Subcutaneous abdominal adipose tissue (tissue), 5 donors: ENCODE results near the gene FBXO31.

ENCODE experiments used
- H3K27ac ChIP-seq: one replicate; pipeline ENCODE4 v1.7.0; 2013; ENCODE audit warnings: low read depth, mild to moderate bottlenecking, inconsistent platforms, low read length, moderate library complexity
- H3K27me3 ChIP-seq, 5 donors: one replicate each; pipeline ENCODE4 v1.7.0; 2013; ENCODE audit warnings: low read length in 5 of 5, inconsistent platforms in 1 of 5; ENCODE audit not compliant: control insufficient read depth in 5 of 5, insufficient read depth in 4 of 5
- H3K36me3 ChIP-seq, 5 donors: one replicate each; pipeline ENCODE4 v1.7.0; 2013; ENCODE audit warnings: low read length in 5 of 5; ENCODE audit not compliant: control insufficient read depth in 5 of 5, insufficient read depth in 5 of 5
- H3K4me1 ChIP-seq, 5 donors: one replicate each; pipeline ENCODE4 v1.7.0; 2013; ENCODE audit warnings: low read length in 5 of 5, mild to moderate bottlenecking in 3 of 5, moderate library complexity in 1 of 5; ENCODE audit not compliant: control insufficient read depth in 5 of 5, insufficient read depth in 5 of 5
- H3K4me3 ChIP-seq, 5 donors: one replicate each; pipeline ENCODE4 v1.7.0; 2013; ENCODE audit warnings: low read length in 5 of 5, low read depth in 1 of 5
- H3K9ac ChIP-seq, 5 donors: one replicate each; pipeline ENCODE4 v1.7.0; 2013; ENCODE audit warnings: low read length in 5 of 5, mild to moderate bottlenecking in 4 of 5, moderate library complexity in 3 of 5
- H3K9me3 ChIP-seq, 5 donors: one replicate each; pipeline ENCODE4 v1.7.0; 2013; ENCODE audit warnings: low read length in 5 of 5; ENCODE audit not compliant: control insufficient read depth in 5 of 5
- donor health status: healthy.
- donor health status: healthy.
- donor health status: healthy.
- donor health status: healthy.
- donor health status: healthy.

FBXO31 gene, protein sequence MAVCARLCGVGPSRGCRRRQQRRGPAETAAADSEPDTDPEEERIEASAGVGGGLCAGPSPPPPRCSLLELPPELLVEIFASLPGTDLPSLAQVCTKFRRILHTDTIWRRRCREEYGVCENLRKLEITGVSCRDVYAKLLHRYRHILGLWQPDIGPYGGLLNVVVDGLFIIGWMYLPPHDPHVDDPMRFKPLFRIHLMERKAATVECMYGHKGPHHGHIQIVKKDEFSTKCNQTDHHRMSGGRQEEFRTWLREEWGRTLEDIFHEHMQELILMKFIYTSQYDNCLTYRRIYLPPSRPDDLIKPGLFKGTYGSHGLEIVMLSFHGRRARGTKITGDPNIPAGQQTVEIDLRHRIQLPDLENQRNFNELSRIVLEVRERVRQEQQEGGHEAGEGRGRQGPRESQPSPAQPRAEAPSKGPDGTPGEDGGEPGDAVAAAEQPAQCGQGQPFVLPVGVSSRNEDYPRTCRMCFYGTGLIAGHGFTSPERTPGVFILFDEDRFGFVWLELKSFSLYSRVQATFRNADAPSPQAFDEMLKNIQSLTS

DNA sequence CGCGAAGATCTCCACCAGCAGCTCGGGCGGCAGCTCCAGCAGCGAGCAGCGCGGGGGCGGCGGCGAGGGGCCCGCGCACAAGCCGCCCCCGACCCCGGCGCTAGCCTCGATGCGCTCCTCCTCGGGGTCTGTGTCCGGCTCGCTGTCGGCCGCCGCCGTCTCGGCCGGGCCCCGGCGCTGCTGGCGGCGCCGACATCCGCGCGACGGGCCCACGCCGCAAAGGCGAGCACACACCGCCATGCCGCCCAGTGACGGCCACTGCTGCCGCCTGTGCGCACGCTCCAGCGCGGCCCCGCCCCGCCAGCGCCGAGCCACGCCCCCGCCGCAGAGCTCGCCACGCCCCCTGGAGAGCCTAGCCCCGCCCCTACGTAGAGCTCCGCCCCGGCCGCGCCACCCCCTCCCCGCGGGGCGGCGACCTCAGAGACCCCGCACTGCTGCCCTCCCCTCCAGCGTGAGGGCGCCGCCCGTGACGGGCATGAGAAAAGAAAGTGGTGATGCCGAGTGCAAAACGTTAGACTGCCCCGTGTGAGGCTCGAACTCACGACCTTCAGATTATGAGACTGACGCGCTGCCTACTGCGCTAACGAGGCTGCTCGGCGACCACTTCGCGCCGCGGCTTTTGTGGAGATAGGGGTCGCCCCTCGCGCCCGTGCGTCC, at the start of gene FBXO31:
FBXO31 (minus strand) TSS at position 272 of the 657 bp plus-strand sequence; CDS start at position 240, 32 bp downstream.
- Histone ChIP-seq H3K27ac (peak within 1 kb of the TSS; percentile 86), H3K9me3 (no peaks in the 10 kb centered on the region), H3K4me3 (peak within 1 kb of the TSS; percentile 74 to 85 (median 79)), H3K9ac (peak within 1 kb of the TSS in 4 of 5 donors; percentile 83 to 88 (median 84)), H3K27me3 (no peaks in the 10 kb centered on the region), H3K4me1 (peaks cover 11 to 61% (median 52%) of the 10 kb centered on the region in 5 donors), H3K36me3 (no peaks in the 10 kb centered on the region)

DNA sequence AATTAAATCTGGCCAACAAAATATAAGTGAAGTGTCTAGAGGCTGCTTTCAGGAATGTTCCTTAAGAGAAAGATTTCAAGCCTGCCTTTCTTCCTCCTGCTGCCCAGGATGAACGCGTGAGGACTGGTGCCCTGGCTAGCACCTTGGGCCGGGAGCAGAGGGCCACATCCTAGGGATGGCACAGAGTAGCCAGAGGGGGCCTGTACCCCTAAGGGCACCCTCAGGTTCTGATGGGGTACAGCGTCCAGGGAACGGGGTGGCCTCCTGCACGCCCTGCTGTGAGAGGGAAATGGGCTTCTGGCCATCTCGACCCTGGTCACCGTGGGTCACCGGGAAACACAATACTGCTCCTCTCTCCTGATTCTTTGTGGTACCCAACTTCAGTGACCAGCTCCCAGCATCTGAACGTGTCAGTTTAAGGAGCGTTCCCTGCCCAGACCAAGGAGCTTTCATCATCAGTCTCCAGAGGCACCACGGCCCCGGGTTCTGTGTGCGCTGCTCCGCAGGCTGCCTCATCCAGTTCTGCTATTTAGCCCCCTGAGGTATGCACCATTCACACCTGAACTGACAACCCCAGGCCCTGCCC, 48.8 kb upstream of the FBXO31 start:
- no peak overlapping the region for H3K9ac ChIP-seq
- no peak overlapping the region for H3K27ac ChIP-seq
- no peak overlapping the region for H3K4me3 ChIP-seq
- H3K36me3 ChIP-seq: peaks cover 2 to 26% (median 16%) of the 10 kb centered on the region in 5 donors
- peaks cover 6 to 24% (median 13%) of the 10 kb centered on the region in 5 donors for H3K4me1 ChIP-seq
- no peaks in the 10 kb centered on the region for H3K27me3 ChIP-seq
- H3K9me3 ChIP-seq: no peaks in the 10 kb centered on the region

DNA sequence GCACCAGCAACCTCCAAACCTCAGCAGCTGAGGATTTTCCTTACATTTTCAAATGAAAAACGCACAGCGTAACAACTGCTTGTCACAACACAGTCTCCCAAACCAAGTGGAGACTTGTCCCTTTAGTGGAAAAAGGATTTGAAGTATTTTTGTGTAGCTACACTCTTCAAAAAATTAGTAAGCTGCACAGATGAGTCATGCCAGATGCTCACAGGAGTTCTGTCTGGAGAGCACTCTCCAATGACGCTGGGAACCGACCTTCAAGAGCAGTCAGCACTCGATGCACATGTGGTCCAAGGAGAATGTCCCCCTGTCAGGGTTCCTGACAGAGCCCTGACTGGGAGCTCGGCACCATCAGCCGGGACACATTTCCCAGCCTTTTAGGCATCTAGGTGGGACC, 48.4 kb upstream of the FBXO31 start:
- Histone ChIP-seq H3K27ac (no peak overlapping the region), H3K27me3 (no peaks in the 10 kb centered on the region), H3K9ac (no peak overlapping the region), H3K36me3 (peaks cover 2 to 26% (median 16%) of the 10 kb centered on the region in 5 donors), H3K4me3 (no peak overlapping the region), H3K9me3 (no peaks in the 10 kb centered on the region), H3K4me1 (peaks cover 6 to 23% (median 13%) of the 10 kb centered on the region in 5 donors)

DNA sequence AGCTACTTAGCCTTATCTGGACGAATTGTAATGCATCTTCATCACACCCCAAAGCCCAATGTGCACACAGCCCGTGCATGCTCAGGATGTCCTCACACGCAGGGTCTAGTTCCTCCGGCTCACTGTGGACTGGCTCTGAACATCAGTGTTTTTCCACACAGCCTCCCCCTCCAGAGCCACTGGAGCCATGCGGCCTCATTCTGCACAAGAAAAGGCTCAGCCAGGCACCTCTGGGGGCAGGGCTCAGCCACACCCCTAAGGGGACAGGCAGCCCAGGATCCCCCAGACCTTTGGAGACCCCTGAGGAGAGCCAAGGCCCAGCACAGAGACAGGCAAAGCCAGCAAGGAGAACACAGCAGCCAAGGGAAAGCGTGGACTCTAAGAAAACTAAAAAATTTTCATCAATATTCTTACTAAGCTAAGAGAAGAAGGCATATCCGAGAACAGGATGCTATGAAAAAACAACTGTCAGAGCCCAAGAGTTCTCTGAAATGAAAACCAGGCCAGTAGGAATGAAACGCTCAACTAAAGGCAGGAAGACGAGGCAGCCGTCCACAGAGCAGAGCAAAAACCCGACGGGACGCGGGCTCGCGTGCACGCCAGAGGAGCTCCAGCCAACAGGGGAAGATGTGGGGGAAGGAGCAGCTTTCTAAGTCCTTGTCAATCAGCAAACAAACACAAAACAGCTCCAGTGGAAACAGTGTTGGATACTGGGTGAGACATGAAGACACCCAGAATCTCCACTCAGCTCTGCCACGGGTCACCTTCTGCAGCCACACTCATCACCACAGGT, 43.0 kb upstream of the FBXO31 start:
- Histone ChIP-seq H3K27ac (no peak overlapping the region), H3K9ac (no peak overlapping the region), H3K9me3 (no peaks in the 10 kb centered on the region), H3K36me3 (peaks cover 2 to 47% (median 35%) of the 10 kb centered on the region in 5 donors), H3K4me1 (no peaks in the 10 kb centered on the region), H3K4me3 (no peak overlapping the region), H3K27me3 (no peaks in the 10 kb centered on the region)

DNA sequence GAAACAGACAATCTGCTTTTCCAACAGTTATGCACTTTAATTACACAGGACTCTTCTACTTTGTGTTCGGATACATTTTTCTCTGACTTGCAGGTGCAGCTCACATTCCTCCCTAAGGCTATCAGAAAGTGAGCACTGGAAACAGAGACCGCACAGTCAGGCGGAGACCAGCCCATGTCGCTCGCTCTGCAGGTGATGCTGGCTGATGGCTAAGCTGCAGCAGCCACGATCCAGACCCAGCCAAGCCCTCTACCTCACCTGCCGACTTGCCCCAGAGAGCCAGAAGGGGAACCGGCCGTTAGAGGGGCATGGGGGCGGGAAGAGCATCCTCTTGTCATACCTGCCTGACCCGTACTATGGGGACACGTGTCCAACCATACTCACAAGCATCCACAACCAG, 42.4 kb upstream of the FBXO31 start:
- H3K9me3 ChIP-seq: no peaks in the 10 kb centered on the region
- H3K4me1 ChIP-seq: no peaks in the 10 kb centered on the region
- no peaks in the 10 kb centered on the region for H3K27me3 ChIP-seq
- no peak overlapping the region for H3K4me3 ChIP-seq
- no peak overlapping the region for H3K27ac ChIP-seq
- H3K9ac ChIP-seq: no peak overlapping the region
- H3K36me3 ChIP-seq: peaks cover 2 to 51% (median 39%) of the 10 kb centered on the region in 5 donors

DNA sequence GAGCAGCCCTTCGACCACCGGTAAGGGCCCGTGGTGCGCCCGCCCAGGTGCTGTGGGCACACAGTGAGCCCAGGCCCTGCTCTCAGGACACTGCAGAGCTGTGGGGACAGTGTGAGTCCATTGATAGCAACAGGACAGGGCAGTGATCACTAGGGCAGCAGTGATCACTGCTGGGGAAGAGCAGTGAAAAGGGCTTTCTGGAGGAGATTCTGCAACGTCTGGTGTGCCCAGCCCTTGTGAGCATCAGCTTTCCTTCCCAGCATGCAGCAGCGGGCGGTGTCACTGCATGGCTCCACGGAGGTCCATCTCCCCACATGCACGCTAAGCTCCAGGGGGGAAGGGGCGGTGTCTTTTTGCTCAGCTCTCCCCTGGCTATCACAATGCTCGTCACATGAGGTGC, 40.7 kb upstream of the FBXO31 start:
- Histone ChIP-seq H3K36me3 (peaks cover 2 to 60% (median 46%) of the 10 kb centered on the region in 5 donors), H3K9ac (no peak overlapping the region)

DNA sequence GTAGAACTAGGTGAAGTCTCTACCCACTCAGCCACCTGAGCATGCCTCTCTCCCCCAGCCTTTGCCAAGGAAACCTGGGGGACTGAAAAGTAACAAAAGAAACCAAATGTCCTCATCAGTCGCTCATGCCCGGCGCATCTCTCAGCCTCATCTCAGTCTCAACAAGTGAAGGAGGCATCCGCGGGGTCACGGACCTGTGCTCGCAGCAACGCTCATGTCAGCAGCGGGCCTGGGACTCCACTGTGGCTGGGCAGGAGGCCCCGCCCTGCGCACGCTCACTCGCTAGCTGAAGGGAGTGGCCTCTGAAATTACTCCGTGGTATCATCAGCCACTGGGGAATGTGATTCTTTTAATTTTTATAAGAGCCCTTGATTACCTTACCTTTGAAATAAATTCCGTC, 39.9 kb upstream of the FBXO31 start:
- H3K4me1 ChIP-seq: no peaks in the 10 kb centered on the region
- H3K36me3 ChIP-seq: peaks cover 2 to 63% (median 44%) of the 10 kb centered on the region in 5 donors
- H3K9me3 ChIP-seq: no peaks in the 10 kb centered on the region
- H3K27me3 ChIP-seq: no peaks in the 10 kb centered on the region
- no peak overlapping the region for H3K4me3 ChIP-seq
- H3K27ac ChIP-seq: no peak overlapping the region
- H3K9ac ChIP-seq: no peak overlapping the region

More for the DNA sequence above, 40.7 kb upstream of the FBXO31 start:
- no peaks in the 10 kb centered on the region for H3K4me1 ChIP-seq
- no peaks in the 10 kb centered on the region for H3K27me3 ChIP-seq
- H3K9me3 ChIP-seq: no peaks in the 10 kb centered on the region
- H3K4me3 ChIP-seq: no peak overlapping the region
- no peak overlapping the region for H3K27ac ChIP-seq

DNA sequence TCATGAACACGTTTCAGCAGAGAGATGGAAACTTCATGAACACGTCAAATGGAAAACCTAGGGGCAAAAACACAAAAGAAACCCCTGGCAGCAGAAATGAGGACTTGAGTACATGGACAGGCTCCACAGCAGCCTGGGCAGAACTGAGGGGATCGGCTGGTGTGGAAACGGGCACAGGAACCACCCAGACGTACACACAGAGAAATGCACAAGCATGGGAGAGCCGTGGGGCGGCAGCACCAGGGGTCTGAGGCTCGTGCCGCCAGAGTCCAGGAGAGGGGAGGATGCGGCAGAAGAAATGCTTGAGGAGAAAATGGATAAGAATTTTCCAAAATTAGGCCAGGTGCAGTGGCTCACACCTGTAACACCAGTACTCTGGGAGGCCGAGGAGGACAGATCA, 38.5 kb upstream of the FBXO31 start:
- Histone ChIP-seq H3K36me3 (peaks cover 0 to 76% (median 56%) of the 10 kb centered on the region in 5 donors), H3K27me3 (no peaks in the 10 kb centered on the region), H3K4me1 (peaks cover 0 to 2% (median 0%) of the 10 kb centered on the region in 5 donors), H3K9ac (no peak overlapping the region), H3K27ac (no peak overlapping the region), H3K9me3 (no peaks in the 10 kb centered on the region), H3K4me3 (no peak overlapping the region)

DNA sequence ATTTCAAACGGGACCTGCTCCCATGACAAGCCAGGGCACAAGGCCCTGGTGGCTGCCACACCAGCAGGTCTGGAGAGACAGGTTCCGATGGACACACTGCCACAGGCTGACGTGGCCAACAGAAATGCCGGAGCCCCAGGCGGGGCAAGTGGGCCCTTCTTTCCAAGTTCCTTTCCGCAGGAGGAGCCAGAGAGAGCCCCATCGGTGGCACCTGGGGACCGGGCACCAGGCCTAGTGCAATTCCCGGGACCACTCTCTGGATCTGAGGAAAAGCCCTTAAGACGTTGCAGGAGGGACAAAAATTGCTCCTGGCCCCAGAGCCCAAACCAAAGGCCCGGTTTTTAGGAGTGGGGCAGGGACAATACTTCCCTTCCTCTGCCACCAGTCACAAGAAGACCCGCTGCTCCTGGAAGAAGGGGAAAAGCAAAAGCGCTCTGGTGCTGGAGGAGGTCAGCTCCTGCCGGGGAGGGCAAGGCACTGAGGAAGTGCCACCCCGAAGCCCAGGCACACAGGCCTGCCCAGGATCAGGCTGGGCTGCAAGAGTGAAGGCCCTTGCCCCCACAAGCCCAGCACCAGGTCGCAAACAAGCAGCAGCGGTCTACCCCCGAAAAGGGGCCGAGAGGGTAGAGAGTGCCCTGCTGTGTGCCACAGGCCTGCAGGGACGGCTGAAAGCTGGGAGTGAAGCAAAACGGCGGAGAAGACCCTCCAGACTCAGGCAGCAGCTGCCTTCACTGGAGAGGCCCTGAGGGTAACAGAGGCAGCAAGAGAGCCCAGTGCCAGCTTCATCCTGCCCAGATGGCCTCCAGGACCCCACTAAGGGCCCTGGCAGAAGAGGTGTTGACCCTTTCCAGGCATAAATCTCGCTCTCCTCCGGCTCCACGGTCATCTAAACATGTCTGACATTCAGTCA, 37.7 kb upstream of the FBXO31 start:
- H3K9me3 ChIP-seq: no peaks in the 10 kb centered on the region
- H3K36me3 ChIP-seq: peaks cover 0 to 78% (median 58%) of the 10 kb centered on the region in 5 donors
- H3K4me1 ChIP-seq: peaks cover 0 to 5% (median 0%) of the 10 kb centered on the region in 5 donors
- H3K27me3 ChIP-seq: no peaks in the 10 kb centered on the region
- H3K9ac ChIP-seq: no peak overlapping the region
- H3K27ac ChIP-seq: no peak overlapping the region
- no peak overlapping the region for H3K4me3 ChIP-seq
